Measurements from ENCODE around the gene SLF1. TPM values are rescaled to one million over a fixed set of nuclear protein-coding genes. Genes with fewer than 3 reads are reported as not detected.

The SLF1 gene
- total RNA-seq, 2 donors from 2014 or later = 2.3 to 11.2 TPM

GRCh38 chr5:94672746-94673145, 54.3 kb downstream of the SLF1 start:
- no peak for ATAC-seq

GRCh38 chr5:94674490-94675382, 56.3 kb downstream of the SLF1 start:
- Histone ChIP-seq H3K27me3 (no peaks in the 10 kb centered on the region), H3K36me3 (replicated peaks in 1 of 2; ENCODE audit: insufficient read depth in 1 of 2, low read depth in 2 of 2) (no peaks in the 10 kb centered on the region), H3K27ac (no peak overlapping the region), H3K4me1 (peaks cover 6% of the 10 kb centered on the region), H3K4me3 (no peak overlapping the region), H3K9me3 (no peaks in the 10 kb centered on the region)
- 84 to 96% methylated on average over 1 of the region's 1 CpG for WGBS, 2 donors
- TF ChIP-seq POLR2A (IDR thresholded peaks at IDR 0.05) (no peak), CTCF (IDR thresholded peaks at IDR 0.05) (no peak)
- ATAC-seq (no peak), DNase-seq (no peak)
- intact Hi-C loops (cut with DNase I) = no loop called here

More at GRCh38 chr5:94672746-94673145, 54.3 kb downstream of the SLF1 start:
- peaks cover 6% of the 10 kb centered on the region for H3K4me1 ChIP-seq
- WGBS, 2 donors = 60 to 71% methylated on average over 1 of the region's 1 CpG
- H3K36me3 ChIP-seq (replicated peaks in 1 of 2; ENCODE audit: insufficient read depth in 1 of 2, low read depth in 2 of 2) = no peaks in the 10 kb centered on the region
- intact Hi-C loops (cut with DNase I) = no loop called here
- H3K27me3 ChIP-seq = no peaks in the 10 kb centered on the region
- H3K27ac ChIP-seq = no peak overlapping the region
- H3K4me3 ChIP-seq = no peak overlapping the region
- no peak for TF ChIP-seq CTCF (IDR thresholded peaks at IDR 0.05)
- TF ChIP-seq POLR2A (IDR thresholded peaks at IDR 0.05) = no peak
- DNase-seq = no peak
- no peaks in the 10 kb centered on the region for H3K9me3 ChIP-seq

GRCh38 chr5:94675965-94676618, 57.6 kb downstream of the SLF1 start:
- H3K27me3 ChIP-seq = no peaks in the 10 kb centered on the region
- H3K4me1 ChIP-seq = peaks cover 6% of the 10 kb centered on the region
- H3K9me3 ChIP-seq = no peaks in the 10 kb centered on the region
- DNase-seq (no peak), ATAC-seq (no peak)
- no peak overlapping the region for H3K4me3 ChIP-seq
- intact Hi-C loops (cut with DNase I) = no loop called here
- TF ChIP-seq POLR2A (IDR thresholded peaks at IDR 0.05) (no peak), CTCF (IDR thresholded peaks at IDR 0.05) (no peak)
- no peak overlapping the region for H3K27ac ChIP-seq
- no peaks in the 10 kb centered on the region for H3K36me3 ChIP-seq (replicated peaks in 1 of 2; ENCODE audit: insufficient read depth in 1 of 2, low read depth in 2 of 2)
- 89 to 90% methylated on average over 2 to 4 of the region's 4 CpGs for WGBS, 2 donors

GRCh38 chr5:94682814-94683520, 64.5 kb downstream of the SLF1 start:
- no peak overlapping the region for H3K4me3 ChIP-seq
- no peaks in the 10 kb centered on the region for H3K9me3 ChIP-seq
- H3K36me3 ChIP-seq (replicated peaks in 1 of 2; ENCODE audit: insufficient read depth in 1 of 2, low read depth in 2 of 2) = no peaks in the 10 kb centered on the region
- WGBS, 2 donors = 80 to 83% methylated on average over 5 of the region's 5 CpGs
- no peaks in the 10 kb centered on the region for H3K4me1 ChIP-seq
- DNase-seq (no peak), ATAC-seq (no peak)
- intact Hi-C loops (cut with DNase I) = no loop called here
- H3K27ac ChIP-seq = no peak overlapping the region
- TF ChIP-seq CTCF (IDR thresholded peaks at IDR 0.05) = no peak
- no peak for TF ChIP-seq POLR2A (IDR thresholded peaks at IDR 0.05)
- no peaks in the 10 kb centered on the region for H3K27me3 ChIP-seq

Measured in body of pancreas (tissue), 4 donors.